ENCODE results near the gene CDH4.

CDH4 gene

GRCh38 chr20:61457725-61458124, 205.7 kb downstream of the CDH4 start:
- TF ChIP-seq FOXP2 (optimal IDR thresholded peaks at IDR 0.05; ENCODE audit: borderline replicate concordance, extremely low read depth, extremely low read length, insufficient read depth) (no peak), TAF1 (IDR thresholded peaks at IDR 0.05; ENCODE audit: borderline replicate concordance, insufficient read depth, low read length) (no peak), SIN3A (IDR thresholded peaks at IDR 0.05; ENCODE audit: borderline replicate concordance, insufficient read depth, low read length) (no peak), POLR2AphosphoS5 (IDR thresholded peaks at IDR 0.05; ENCODE audit: low read depth, low read length) (no peak), REST (IDR thresholded peaks at IDR 0.05; ENCODE audit: insufficient read depth in 1 of 2, low read depth in 2 of 2, low read length in 2 of 2) (no peak)

DNA sequence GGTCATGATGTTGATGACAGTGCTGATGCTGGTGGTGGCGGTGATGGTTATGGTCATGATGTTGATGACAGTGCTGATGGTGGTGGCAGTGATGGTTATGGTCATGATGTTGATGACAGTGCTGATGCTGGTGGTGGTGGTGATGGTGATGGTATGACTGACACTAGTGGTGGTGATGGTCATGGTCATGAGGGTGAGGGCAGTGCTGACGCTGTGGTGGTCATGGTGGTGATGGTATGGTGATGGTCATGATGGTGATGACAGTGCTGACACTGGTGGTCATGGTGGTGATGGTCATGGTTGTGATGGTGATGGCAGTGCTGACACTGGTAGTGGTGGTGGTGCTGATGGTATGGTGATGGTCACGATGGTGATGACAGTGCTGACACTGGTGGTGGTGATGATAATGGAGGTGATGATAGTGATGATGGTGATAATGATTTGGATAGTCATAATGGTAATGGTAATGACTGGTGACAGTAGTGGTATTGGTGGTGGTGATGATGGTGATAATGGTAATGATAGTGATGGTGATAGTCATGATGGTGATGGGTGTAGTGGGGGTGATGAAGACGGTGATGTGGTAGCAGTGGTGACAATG, 206.2 kb downstream of the CDH4 start:
- TF ChIP-seq REST (IDR thresholded peaks at IDR 0.05; ENCODE audit: insufficient read depth in 1 of 2, low read depth in 2 of 2, low read length in 2 of 2) (no peak), SIN3A (IDR thresholded peaks at IDR 0.05; ENCODE audit: borderline replicate concordance, insufficient read depth, low read length) (no peak), TAF1 (IDR thresholded peaks at IDR 0.05; ENCODE audit: borderline replicate concordance, insufficient read depth, low read length) (no peak), POLR2AphosphoS5 (IDR thresholded peaks at IDR 0.05; ENCODE audit: low read depth, low read length) (no peak), FOXP2 (optimal IDR thresholded peaks at IDR 0.05; ENCODE audit: borderline replicate concordance, extremely low read depth, extremely low read length, insufficient read depth) (no peak)

DNA sequence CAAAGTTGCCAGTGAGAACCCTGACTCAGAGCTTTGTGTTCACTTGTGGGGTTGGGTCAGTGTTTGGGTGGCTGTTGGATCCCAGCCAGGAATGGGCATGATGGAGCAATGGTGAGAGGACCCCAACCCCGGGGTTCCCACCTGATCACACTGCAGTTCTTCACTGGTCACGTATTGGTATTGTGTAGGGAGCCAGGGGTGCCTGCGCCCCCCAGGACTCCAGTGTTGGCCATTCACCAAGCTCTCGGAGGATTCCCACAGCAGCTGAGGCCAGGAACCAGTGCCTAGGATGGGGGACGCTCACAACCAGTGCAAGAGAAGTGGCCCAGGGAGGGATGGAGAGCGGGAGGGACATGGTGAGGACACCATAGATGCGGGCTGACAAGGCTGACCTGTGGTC, 207.2 kb downstream of the CDH4 start:
- TF ChIP-seq POLR2AphosphoS5 (IDR thresholded peaks at IDR 0.05; ENCODE audit: low read depth, low read length) (no peak), SIN3A (IDR thresholded peaks at IDR 0.05; ENCODE audit: borderline replicate concordance, insufficient read depth, low read length) (no peak), REST (IDR thresholded peaks at IDR 0.05; ENCODE audit: insufficient read depth in 1 of 2, low read depth in 2 of 2, low read length in 2 of 2) (no peak), FOXP2 (optimal IDR thresholded peaks at IDR 0.05; ENCODE audit: borderline replicate concordance, extremely low read depth, extremely low read length, insufficient read depth) (no peak), TAF1 (IDR thresholded peaks at IDR 0.05; ENCODE audit: borderline replicate concordance, insufficient read depth, low read length) (no peak)

GRCh38 chr20:61459705-61460104, 207.6 kb downstream of the CDH4 start:
- TF ChIP-seq FOXP2 (optimal IDR thresholded peaks at IDR 0.05; ENCODE audit: borderline replicate concordance, extremely low read depth, extremely low read length, insufficient read depth): no peak
- TF ChIP-seq POLR2AphosphoS5 (IDR thresholded peaks at IDR 0.05; ENCODE audit: low read depth, low read length): no peak
- TF ChIP-seq TAF1 (IDR thresholded peaks at IDR 0.05; ENCODE audit: borderline replicate concordance, insufficient read depth, low read length): no peak
- no peak for TF ChIP-seq SIN3A (IDR thresholded peaks at IDR 0.05; ENCODE audit: borderline replicate concordance, insufficient read depth, low read length)
- no peak for TF ChIP-seq REST (IDR thresholded peaks at IDR 0.05; ENCODE audit: insufficient read depth in 1 of 2, low read depth in 2 of 2, low read length in 2 of 2)

Measured in PFSK-1 (cell line).